Central memory CD8-positive, alpha-beta T cell (primary cell): Measurements from ENCODE around the gene SIGLEC7.

Source experiments
- ATAC-seq: fragments of 150-1000 bp; cut with Tn5 transposase; replicated peaks from 2 replicates; pipeline ENCODE4 v1.10.0; 2022; ENCODE audit warnings: mild to moderate bottlenecking, moderate FRiP score, moderate number of reproducible peaks; ENCODE audit not compliant: poor library complexity, severe bottlenecking; ENCODE audit errors: extremely low read depth
- DNase-seq, 2 donors: peaks; one replicate each; pipeline ENCODE4 v3.0.0; 2021; ENCODE audit warnings: low spot score in 2 of 2
- H3K27ac Mint-ChIP-seq: one replicate; pipeline ENCODE4 v1.8.0; 2022; ENCODE audit warnings: low read depth, mild to moderate bottlenecking, moderate library complexity, mixed read lengths
- H3K27me3 Mint-ChIP-seq: one replicate; pipeline ENCODE4 v1.8.0; 2022; ENCODE audit warnings: mixed read lengths
- H3K36me3 Mint-ChIP-seq: one replicate; pipeline ENCODE4 v1.8.0; 2022; ENCODE audit warnings: mild to moderate bottlenecking, moderate library complexity, mixed read lengths; ENCODE audit not compliant: insufficient read depth
- H3K4me1 Mint-ChIP-seq: one replicate; pipeline ENCODE4 v1.8.0; 2022; ENCODE audit warnings: mixed read lengths
- H3K4me3 Mint-ChIP-seq: one replicate; pipeline ENCODE4 v1.8.0; 2022; ENCODE audit warnings: mild to moderate bottlenecking, moderate library complexity, mixed read lengths
- H3K9me3 Mint-ChIP-seq: one replicate; pipeline ENCODE4 v1.8.0; 2022; ENCODE audit warnings: mixed read lengths

The SIGLEC7 gene

GRCh38 chr19:51142119-51142518 is at the start of gene SIGLEC7:
Gene SIGLEC7 (plus strand): TSS chr19:51142301. CDS start chr19:51142370, 69 bp downstream.
- peaks cover 38% of the 10 kb centered on the region for H3K4me1 Mint-ChIP-seq
- no peaks in the 10 kb centered on the region for H3K27me3 Mint-ChIP-seq
- ATAC-seq = no peak
- no peak for DNase-seq
- no peaks in the 10 kb centered on the region for H3K9me3 Mint-ChIP-seq
- no peak within 1 kb of the TSS for H3K27ac Mint-ChIP-seq
- H3K4me3 Mint-ChIP-seq = no peak within 1 kb of the TSS
- H3K36me3 Mint-ChIP-seq = no peaks in the 10 kb centered on the region

- Mint-ChIP-seq H3K27me3 (no peaks in the 10 kb centered on the region), H3K36me3 (peaks cover 7% of the 10 kb centered on the region), H3K27ac (peak overlapping the region; percentile 29), H3K9me3 (no peaks in the 10 kb centered on the region), H3K4me3 (no peak overlapping the region), H3K4me1 (peaks cover 13% of the 10 kb centered on the region)
- no peak for ATAC-seq
- DNase-seq = no peak
Observed at GRCh38 chr19:51093101-51093500, 49.0 kb upstream of the SIGLEC7 start.

- no peaks in the 10 kb centered on the region for H3K27me3 Mint-ChIP-seq
- H3K9me3 Mint-ChIP-seq = no peaks in the 10 kb centered on the region
- H3K36me3 Mint-ChIP-seq = peaks cover 7% of the 10 kb centered on the region
- H3K4me3 Mint-ChIP-seq = no peak overlapping the region
- DNase-seq (no peak), ATAC-seq (no peak)
- peaks cover 13% of the 10 kb centered on the region for H3K4me1 Mint-ChIP-seq
- peak overlapping the region; percentile 47 for H3K27ac Mint-ChIP-seq
Observed at GRCh38 chr19:51093510-51094345, 48.4 kb upstream of the SIGLEC7 start.

GRCh38 chr19:51094696-51095279 is 47.3 kb upstream of the SIGLEC7 start:
- no peak for ATAC-seq
- no peaks in the 10 kb centered on the region for H3K27me3 Mint-ChIP-seq
- H3K4me1 Mint-ChIP-seq = peaks cover 20% of the 10 kb centered on the region
- peaks cover 11% of the 10 kb centered on the region for H3K36me3 Mint-ChIP-seq
- H3K27ac Mint-ChIP-seq = no peak overlapping the region
- no peak overlapping the region for H3K4me3 Mint-ChIP-seq
- H3K9me3 Mint-ChIP-seq = no peaks in the 10 kb centered on the region
- DNase-seq = no peak

- ATAC-seq (no peak), DNase-seq (no peak)
- peaks cover 17% of the 10 kb centered on the region for H3K36me3 Mint-ChIP-seq
- H3K27ac Mint-ChIP-seq = no peak overlapping the region
- no peaks in the 10 kb centered on the region for H3K9me3 Mint-ChIP-seq
- no peak overlapping the region for H3K4me3 Mint-ChIP-seq
- H3K27me3 Mint-ChIP-seq = no peaks in the 10 kb centered on the region
- H3K4me1 Mint-ChIP-seq = peaks cover 23% of the 10 kb centered on the region
Observed at GRCh38 chr19:51096473-51097165, 45.5 kb upstream of the SIGLEC7 start.

- ATAC-seq = no peak
- no peak overlapping the region for H3K4me3 Mint-ChIP-seq
- peaks cover 17% of the 10 kb centered on the region for H3K36me3 Mint-ChIP-seq
- no peaks in the 10 kb centered on the region for H3K27me3 Mint-ChIP-seq
- H3K4me1 Mint-ChIP-seq = peaks cover 23% of the 10 kb centered on the region
- peak; percentile 25 to 56 for DNase-seq
- H3K27ac Mint-ChIP-seq = no peak overlapping the region
- no peaks in the 10 kb centered on the region for H3K9me3 Mint-ChIP-seq
Observed at GRCh38 chr19:51097166-51097738, 44.8 kb upstream of the SIGLEC7 start.

- DNase-seq (no peak), ATAC-seq (no peak)
- Mint-ChIP-seq H3K36me3 (peaks cover 21% of the 10 kb centered on the region), H3K4me1 (peaks cover 28% of the 10 kb centered on the region), H3K27ac (no peak overlapping the region), H3K4me3 (no peak overlapping the region), H3K9me3 (no peaks in the 10 kb centered on the region), H3K27me3 (no peaks in the 10 kb centered on the region)
Observed at GRCh38 chr19:51097796-51098195, 44.3 kb upstream of the SIGLEC7 start.

- Mint-ChIP-seq H3K9me3 (no peaks in the 10 kb centered on the region), H3K27ac (no peak overlapping the region), H3K36me3 (peaks cover 26% of the 10 kb centered on the region), H3K27me3 (no peaks in the 10 kb centered on the region), H3K4me3 (no peak overlapping the region), H3K4me1 (peaks cover 30% of the 10 kb centered on the region)
- ATAC-seq = no peak
- DNase-seq = no peak
Observed at GRCh38 chr19:51098365-51099046, 43.6 kb upstream of the SIGLEC7 start.

- Mint-ChIP-seq H3K9me3 (no peaks in the 10 kb centered on the region), H3K27me3 (no peaks in the 10 kb centered on the region), H3K4me3 (no peak overlapping the region), H3K27ac (no peak overlapping the region), H3K4me1 (peaks cover 30% of the 10 kb centered on the region), H3K36me3 (peaks cover 28% of the 10 kb centered on the region)
- no peak for DNase-seq
- ATAC-seq = no peak
Observed at GRCh38 chr19:51099047-51099382, 43.1 kb upstream of the SIGLEC7 start.

GRCh38 chr19:51100601-51101000 is 41.5 kb upstream of the SIGLEC7 start:
- DNase-seq (no peak), ATAC-seq (no peak)
- Mint-ChIP-seq H3K36me3 (peaks cover 33% of the 10 kb centered on the region), H3K27me3 (no peaks in the 10 kb centered on the region), H3K9me3 (no peaks in the 10 kb centered on the region), H3K27ac (no peak overlapping the region), H3K4me3 (no peak overlapping the region), H3K4me1 (peaks cover 42% of the 10 kb centered on the region)

- DNase-seq = no peak
- peaks cover 49% of the 10 kb centered on the region for H3K4me1 Mint-ChIP-seq
- no peaks in the 10 kb centered on the region for H3K9me3 Mint-ChIP-seq
- H3K27ac Mint-ChIP-seq = no peak overlapping the region
- no peak overlapping the region for H3K4me3 Mint-ChIP-seq
- ATAC-seq = no peak
- no peaks in the 10 kb centered on the region for H3K27me3 Mint-ChIP-seq
- peaks cover 33% of the 10 kb centered on the region for H3K36me3 Mint-ChIP-seq
Observed at GRCh38 chr19:51101171-51101865, 40.8 kb upstream of the SIGLEC7 start.

- Mint-ChIP-seq H3K4me1 (peaks cover 52% of the 10 kb centered on the region), H3K4me3 (no peak overlapping the region), H3K36me3 (peaks cover 34% of the 10 kb centered on the region), H3K27me3 (no peaks in the 10 kb centered on the region), H3K9me3 (no peaks in the 10 kb centered on the region), H3K27ac (peak overlapping the region; percentile 48)
- DNase-seq (no peak), ATAC-seq (no peak)
Observed at GRCh38 chr19:51102991-51103390, 39.1 kb upstream of the SIGLEC7 start.
